HEK293 (cell line): ENCODE measurements around the gene FLRT1.

Source experiments
- CTCF ChIA-PET: fragments of 350-600 bp; formaldehyde crosslinking; extraction: SDS; loops from one replicate; lab custom pipeline; 2021; ENCODE audit warnings: antibody characterized with exemption; lab: Yijun Ruan, JAX
- POLR2A ChIA-PET: fragments of 300-600 bp; formaldehyde crosslinking; extraction: SDS; loops from one replicate; lab custom pipeline; 2020; ENCODE audit warnings: antibody characterized with exemption, inconsistent platforms; lab: Yijun Ruan, JAX
- H3K27ac ChIP-seq: fragments of 200-500 bp; sonication (Bioruptor generic); 2 replicates; pipeline ENCODE4 v1.5.1; 2014; ENCODE audit warnings: low read depth, low read length, control low read depth, inconsistent platforms; ENCODE audit errors: extremely low read depth
- H3K36me3 ChIP-seq, 2 experiments: fragments of 200-500 bp in 1 of 2; sonication (Bioruptor generic) in 1 of 2; 1 replicate in 1 of 2; 2 replicates in 1 of 2; pipeline ENCODE4 v1.5.1; 2014 to 2017; ENCODE audit warnings: inconsistent platforms in 2 of 2, low read length in 2 of 2; ENCODE audit not compliant: control insufficient read depth in 2 of 2, insufficient read depth in 1 of 2
- H3K4me1 ChIP-seq: fragments of 200-500 bp; sonication (Bioruptor generic); 2 replicates; pipeline ENCODE4 v1.5.1; 2014; ENCODE audit warnings: mild to moderate bottlenecking, low read length, inconsistent platforms; ENCODE audit not compliant: control insufficient read depth, insufficient read depth
- H3K4me3 ChIP-seq: 2 replicates; pipeline ENCODE4 v1.5.1; 2011; ENCODE audit warnings: low read depth, mild to moderate bottlenecking, control low read depth, low read length, moderate library complexity
- H3K9me3 ChIP-seq: fragments of 200-500 bp; sonication (Bioruptor generic); 2 replicates; pipeline ENCODE4 v1.5.1; 2014; ENCODE audit warnings: low read depth, low read length, inconsistent platforms; ENCODE audit not compliant: control insufficient read depth, insufficient read depth
- BCL11B ChIP-seq: fragments of 450-650 bp; formaldehyde crosslinking; IDR thresholded peaks from 2 replicates; pipeline ENCODE4 v1.5.1; 2016; ENCODE audit warnings: low read depth, missing biosample characterization, missing genetic modification characterization
- EGR2 ChIP-seq: fragments of 450-650 bp; formaldehyde crosslinking; IDR thresholded peaks from 2 replicates; pipeline ENCODE4 v1.5.1; 2016; ENCODE audit warnings: low read depth, missing biosample characterization, missing genetic modification characterization
- FEZF1 ChIP-seq: fragments of 450-650 bp; formaldehyde crosslinking; IDR thresholded peaks from 2 replicates; pipeline ENCODE4 v1.5.1; 2016; ENCODE audit warnings: missing biosample characterization, missing genetic modification characterization
- GLI4 ChIP-seq: fragments of 450-650 bp; formaldehyde crosslinking; IDR thresholded peaks from 2 replicates; pipeline ENCODE4 v1.5.1; 2016; ENCODE audit warnings: missing biosample characterization, missing genetic modification characterization
- GLIS1 ChIP-seq: fragments of 450-650 bp; formaldehyde crosslinking; IDR thresholded peaks from 2 replicates; pipeline ENCODE4 v1.5.1; 2016; ENCODE audit warnings: missing biosample characterization, missing genetic modification characterization
- HIC1 ChIP-seq: fragments of 450-650 bp; formaldehyde crosslinking; IDR thresholded peaks from 2 replicates; pipeline ENCODE4 v1.5.1; 2016; ENCODE audit warnings: missing biosample characterization, missing genetic modification characterization
- OVOL3 ChIP-seq: fragments of 450-650 bp; formaldehyde crosslinking; IDR thresholded peaks from 2 replicates; pipeline ENCODE4 v1.5.1; 2016; ENCODE audit warnings: missing biosample characterization, missing genetic modification characterization
- PBX3 ChIP-seq: sonication (generic); formaldehyde crosslinking; IDR thresholded peaks from 2 replicates; pipeline ENCODE4 v1.8.1; 2022; ENCODE audit warnings: mild to moderate bottlenecking, moderate library complexity, missing genetic modification reagents
- RBAK ChIP-seq: fragments of 450-650 bp; formaldehyde crosslinking; IDR thresholded peaks from 2 replicates; pipeline ENCODE4 v1.5.1; 2016; ENCODE audit warnings: missing biosample characterization, missing genetic modification characterization
- REPIN1 ChIP-seq: fragments of 450-650 bp; formaldehyde crosslinking; IDR thresholded peaks from 2 replicates; pipeline ENCODE4 v1.5.1; 2017; ENCODE audit warnings: missing biosample characterization, missing genetic modification characterization, low read depth
- SP2 ChIP-seq: fragments of 450-650 bp; formaldehyde crosslinking; IDR thresholded peaks from 2 replicates; pipeline ENCODE4 v1.5.1; 2016; ENCODE audit warnings: missing biosample characterization, missing genetic modification characterization
- YY2 ChIP-seq: fragments of 450-650 bp; formaldehyde crosslinking; IDR thresholded peaks from 2 replicates; pipeline ENCODE4 v1.5.1; 2016; ENCODE audit warnings: missing biosample characterization, missing genetic modification characterization
- ZBTB11 ChIP-seq: fragments of 450-650 bp; formaldehyde crosslinking; conservative IDR thresholded peaks from 2 replicates; pipeline ENCODE4 v1.5.1; 2016; ENCODE audit warnings: low read depth, missing biosample characterization, missing genetic modification characterization
- ZBTB17 ChIP-seq: fragments of 450-650 bp; formaldehyde crosslinking; IDR thresholded peaks from 2 replicates; pipeline ENCODE4 v1.5.1; 2016; ENCODE audit warnings: missing biosample characterization, missing genetic modification characterization
- ZBTB20 ChIP-seq: fragments of 450-650 bp; formaldehyde crosslinking; IDR thresholded peaks from 2 replicates; pipeline ENCODE4 v1.5.1; 2016; ENCODE audit warnings: missing biosample characterization, missing genetic modification characterization
- ZBTB48 ChIP-seq: fragments of 450-650 bp; formaldehyde crosslinking; IDR thresholded peaks from 2 replicates; pipeline ENCODE4 v1.5.1; 2016; ENCODE audit warnings: missing biosample characterization, missing genetic modification characterization
- ZFP37 ChIP-seq: fragments of 450-650 bp; formaldehyde crosslinking; IDR thresholded peaks from 2 replicates; pipeline ENCODE4 v1.5.1; 2016; ENCODE audit warnings: missing biosample characterization, missing genetic modification characterization
- ZFP41 ChIP-seq: fragments of 450-650 bp; formaldehyde crosslinking; IDR thresholded peaks from 2 replicates; pipeline ENCODE4 v1.5.1; 2016; ENCODE audit warnings: missing biosample characterization, missing genetic modification characterization, borderline replicate concordance
- ZNF223 ChIP-seq: fragments of 450-650 bp; formaldehyde crosslinking; IDR thresholded peaks from 2 replicates; pipeline ENCODE4 v1.5.1; 2016; ENCODE audit warnings: missing biosample characterization, missing genetic modification characterization
- ZNF26 ChIP-seq: fragments of 450-650 bp; formaldehyde crosslinking; IDR thresholded peaks from 2 replicates; pipeline ENCODE4 v1.5.1; 2016; ENCODE audit warnings: missing biosample characterization, missing genetic modification characterization
- ZNF366 ChIP-seq: fragments of 450-650 bp; formaldehyde crosslinking; conservative IDR thresholded peaks from 2 replicates; pipeline ENCODE4 v1.5.1; 2016; ENCODE audit warnings: missing biosample characterization, missing genetic modification characterization
- ZNF426 ChIP-seq: fragments of 450-650 bp; formaldehyde crosslinking; IDR thresholded peaks from 2 replicates; pipeline ENCODE4 v1.5.1; 2017; ENCODE audit warnings: missing biosample characterization, missing genetic modification characterization, mild to moderate bottlenecking, inconsistent platforms, moderate library complexity
- ZNF48 ChIP-seq: fragments of 450-650 bp; formaldehyde crosslinking; IDR thresholded peaks from 2 replicates; pipeline ENCODE4 v1.5.1; 2016; ENCODE audit warnings: missing biosample characterization, missing genetic modification characterization
- ZNF548 ChIP-seq: fragments of 450-650 bp; formaldehyde crosslinking; IDR thresholded peaks from 2 replicates; pipeline ENCODE4 v1.5.1; 2016; ENCODE audit warnings: missing biosample characterization, missing genetic modification characterization
- ZNF600 ChIP-seq: fragments of 450-650 bp; formaldehyde crosslinking; IDR thresholded peaks from 2 replicates; pipeline ENCODE4 v1.5.1; 2016; ENCODE audit warnings: missing biosample characterization, missing genetic modification characterization
- ZNF670 ChIP-seq: fragments of 450-650 bp; formaldehyde crosslinking; IDR thresholded peaks from 2 replicates; pipeline ENCODE4 v1.5.1; 2016; ENCODE audit warnings: missing biosample characterization, missing genetic modification characterization, low read depth

The FLRT1 gene

GRCh38 chr11:64010783-64011182 is 24.9 kb upstream of the FLRT1 start:
- H3K27ac ChIP-seq = no peak overlapping the region
- ChIA-PET POLR2A (no interaction called here), CTCF (no interaction called here)
- TF ChIP-seq HIC1 (peak; percentile 94), ZFP41 (tag by site-specific recombination) (no peak)
- H3K9me3 ChIP-seq = no peaks in the 10 kb centered on the region
- H3K4me3 ChIP-seq = no peak overlapping the region
- H3K4me1 ChIP-seq = no peaks in the 10 kb centered on the region
- no peaks in the 10 kb centered on the region for H3K36me3 ChIP-seq

GRCh38 chr11:64011371-64011770 is 24.4 kb upstream of the FLRT1 start:
- POLR2A ChIA-PET = no interaction called here
- Histone ChIP-seq H3K27ac (no peak overlapping the region), H3K4me1 (no peaks in the 10 kb centered on the region), H3K4me3 (no peak overlapping the region), H3K36me3 (no peaks in the 10 kb centered on the region), H3K9me3 (no peaks in the 10 kb centered on the region)
- CTCF ChIA-PET = no interaction called here
- TF ChIP-seq ZNF48 (tag by site-specific recombination) = no peak
- TF ChIP-seq YY2 (tag by site-specific recombination) = no peak
- TF ChIP-seq ZNF426 = no peak
- TF ChIP-seq REPIN1 (tag by site-specific recombination) = no peak
- no peak for TF ChIP-seq GLI4 (tag by site-specific recombination)
- TF ChIP-seq ZNF26 (tag by site-specific recombination) = no peak
- no peak for TF ChIP-seq ZNF600 (tag by site-specific recombination)
- no peak for TF ChIP-seq PBX3 (CRISPR knock-in tag)
- no peak for TF ChIP-seq OVOL3 (tag by site-specific recombination)
- no peak for TF ChIP-seq BCL11B (tag by site-specific recombination)
- no peak for TF ChIP-seq ZNF670
- no peak for TF ChIP-seq ZFP37 (tag by site-specific recombination)
- no peak for TF ChIP-seq ZBTB20 (tag by site-specific recombination)
- no peak for TF ChIP-seq FEZF1
- TF ChIP-seq ZNF366 (tag by site-specific recombination) = no peak
- no peak for TF ChIP-seq EGR2
- TF ChIP-seq, all 188 proteins: peak for 0

GRCh38 chr11:64013141-64013896 is 22.4 kb upstream of the FLRT1 start:
- H3K9me3 ChIP-seq = no peaks in the 10 kb centered on the region
- H3K36me3 ChIP-seq = no peaks in the 10 kb centered on the region
- no peaks in the 10 kb centered on the region for H3K4me1 ChIP-seq
- CTCF ChIA-PET = no interaction called here
- no peak overlapping the region for H3K27ac ChIP-seq
- POLR2A ChIA-PET = no interaction called here
- no peak overlapping the region for H3K4me3 ChIP-seq
- TF ChIP-seq ZBTB11 (tag by site-specific recombination) = no peak
- TF ChIP-seq ZNF548 (tag by site-specific recombination) = no peak
- no peak for TF ChIP-seq YY2 (tag by site-specific recombination)
- no peak for TF ChIP-seq ZNF223
- TF ChIP-seq ZBTB17 (tag by site-specific recombination) = peak; percentile 34; the same call in 1 of the 2 replicates
- peak; percentile 45; the same call in 1 of the 2 replicates for TF ChIP-seq GLIS1
- no peak for TF ChIP-seq RBAK (tag by site-specific recombination)
- no peak for TF ChIP-seq ZBTB48 (tag by site-specific recombination)
- TF ChIP-seq SP2 (tag by site-specific recombination) = peak; percentile 21; the same call in 1 of the 2 replicates
